ENCODE results near the gene PKMYT1.

PKMYT1 gene

DNA sequence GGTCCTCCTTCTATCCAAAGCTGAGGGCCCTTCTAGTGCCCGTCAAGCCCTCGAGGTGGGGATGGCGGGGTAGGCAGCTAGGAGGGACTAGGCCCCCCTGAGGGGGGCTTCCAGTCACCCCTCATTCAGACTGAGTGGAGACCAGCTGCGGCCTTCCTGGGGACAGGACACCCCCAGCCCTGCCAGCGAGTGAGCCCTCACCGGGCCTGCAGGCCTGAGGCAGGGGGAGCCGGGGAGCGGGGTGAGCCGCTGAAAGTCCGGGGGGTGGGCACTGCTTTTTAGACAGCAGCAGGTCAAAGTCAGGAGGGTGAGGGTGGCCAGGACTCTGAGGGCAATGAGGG, 24.8 kb downstream of the PKMYT1 start:
- TF ChIP-seq LEF1 (IDR thresholded peaks at IDR 0.05; ENCODE audit: borderline replicate concordance) (no peak), L3MBTL2 (conservative IDR thresholded peaks at IDR 0.05) (no peak), BHLHE40 (IDR thresholded peaks at IDR 0.05; ENCODE audit: borderline replicate concordance) (no peak)
- no peak for DNase-seq (ENCODE audit: extremely low spot score)
- ChIA-PET POLR2A (interaction anchor here (1.3 kb wide), 1 partner anchor 9 kb away, joined by 3 read pairs; the partner anchor contains the start of gene KREMEN2), CTCF (interaction anchor here (1.8 kb wide), 1 partner anchor 28 kb away, joined by 5 read pairs; no protein-coding TSS in a partner anchor)

GRCh38 chr16:2954656-2955381, 25.4 kb downstream of the PKMYT1 start:
- no peak for DNase-seq (ENCODE audit: extremely low spot score)
- ChIA-PET POLR2A (no interaction called here), CTCF (no interaction called here)
- TF ChIP-seq TARDBP (IDR thresholded peaks at IDR 0.05) (no peak), HDGF (IDR thresholded peaks at IDR 0.05; ENCODE audit: borderline replicate concordance) (no peak), FOXA1 (IDR thresholded peaks at IDR 0.05) (no peak), NFRKB (IDR thresholded peaks at IDR 0.05) (no peak), SP1 (IDR thresholded peaks at IDR 0.05) (no peak), LEF1 (IDR thresholded peaks at IDR 0.05; ENCODE audit: borderline replicate concordance) (no peak), FOXK2 (IDR thresholded peaks at IDR 0.05) (no peak), L3MBTL2 (conservative IDR thresholded peaks at IDR 0.05) (no peak), PKNOX1 (IDR thresholded peaks at IDR 0.05) (no peak), CTBP1 (IDR thresholded peaks at IDR 0.05; ENCODE audit: borderline replicate concordance) (no peak), SUZ12 (IDR thresholded peaks at IDR 0.05) (no peak), ARNT (IDR thresholded peaks at IDR 0.05) (no peak), FOXM1 (IDR thresholded peaks at IDR 0.05; ENCODE audit: borderline replicate concordance) (no peak), BHLHE40 (IDR thresholded peaks at IDR 0.05; ENCODE audit: borderline replicate concordance) (no peak), ZNF384 (IDR thresholded peaks at IDR 0.05) (no peak), ELF4 (IDR thresholded peaks at IDR 0.05) (no peak)

- no peak for DNase-seq (ENCODE audit: extremely low spot score)
- CTCF ChIA-PET = interaction anchor here (0.6 kb wide), 1 partner anchor 155 kb away, joined by 3 read pairs; no protein-coding TSS in a partner anchor
- POLR2A ChIA-PET = interaction anchor here (1.7 kb wide), 1 partner anchor 10 kb away, joined by 4 read pairs; the partner anchor contains the start of gene KREMEN2
- TF ChIP-seq BHLHE40 (IDR thresholded peaks at IDR 0.05; ENCODE audit: borderline replicate concordance) (no peak), CTBP1 (IDR thresholded peaks at IDR 0.05; ENCODE audit: borderline replicate concordance) (no peak), NFRKB (IDR thresholded peaks at IDR 0.05) (no peak), LEF1 (IDR thresholded peaks at IDR 0.05; ENCODE audit: borderline replicate concordance) (no peak), HDGF (IDR thresholded peaks at IDR 0.05; ENCODE audit: borderline replicate concordance) (no peak), SP1 (IDR thresholded peaks at IDR 0.05) (no peak), ELF4 (IDR thresholded peaks at IDR 0.05) (no peak), FOXA1 (IDR thresholded peaks at IDR 0.05) (no peak), PKNOX1 (IDR thresholded peaks at IDR 0.05) (no peak), FOXK2 (IDR thresholded peaks at IDR 0.05) (no peak), FOXM1 (IDR thresholded peaks at IDR 0.05; ENCODE audit: borderline replicate concordance) (no peak), ARNT (IDR thresholded peaks at IDR 0.05) (no peak), TARDBP (IDR thresholded peaks at IDR 0.05) (no peak), SUZ12 (IDR thresholded peaks at IDR 0.05) (no peak)
Observed at GRCh38 chr16:2953706-2954627, 26.3 kb downstream of the PKMYT1 start.

DNA sequence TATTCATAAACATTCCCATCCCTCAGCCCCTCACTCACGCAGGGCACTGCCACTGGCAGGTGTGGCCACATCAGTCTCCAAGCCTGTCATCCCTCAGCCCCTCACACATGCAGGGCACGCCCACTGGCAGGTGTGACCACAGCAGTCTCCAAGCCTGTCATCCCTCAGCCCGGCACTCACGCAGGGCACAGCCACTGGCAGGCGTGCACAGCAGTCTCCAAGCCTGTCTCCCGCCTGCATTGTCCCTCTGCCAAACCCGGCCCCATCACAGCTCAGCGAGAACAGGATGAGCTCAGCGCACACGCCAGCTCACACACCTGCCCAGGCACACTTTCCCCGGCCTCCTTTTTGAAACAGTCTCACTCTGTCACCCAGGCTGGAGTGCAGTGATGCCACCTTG, 27.6 kb downstream of the PKMYT1 start:
- ChIA-PET POLR2A (interaction anchor here (1.7 kb wide), 1 partner anchor 12 kb away, joined by 4 read pairs; the partner anchor contains the start of gene KREMEN2), CTCF (interaction anchor here (0.6 to 0.7 kb wide), 3 partner anchors 9 to 66 kb away, joined by 3 to 4 read pairs (median 3); partner anchors contain the start of gene CLDN6)

GRCh38 chr16:2950773-2951172, 29.5 kb downstream of the PKMYT1 start:
- CTCF ChIA-PET = interaction anchor here (1.6 kb wide), 1 partner anchor 11 kb away, joined by 5 read pairs; no protein-coding TSS in a partner anchor
- no peak for TF ChIP-seq TARDBP (IDR thresholded peaks at IDR 0.05)
- TF ChIP-seq FOXK2 (IDR thresholded peaks at IDR 0.05) = no peak
- TF ChIP-seq CTBP1 (IDR thresholded peaks at IDR 0.05; ENCODE audit: borderline replicate concordance) = no peak
- TF ChIP-seq L3MBTL2 (conservative IDR thresholded peaks at IDR 0.05) = no peak
- no peak for TF ChIP-seq SP1 (IDR thresholded peaks at IDR 0.05)
- no peak for TF ChIP-seq FOXA1 (IDR thresholded peaks at IDR 0.05)
- TF ChIP-seq SUZ12 (IDR thresholded peaks at IDR 0.05) = no peak
- no peak for TF ChIP-seq LEF1 (IDR thresholded peaks at IDR 0.05; ENCODE audit: borderline replicate concordance)
- TF ChIP-seq ARNT (IDR thresholded peaks at IDR 0.05) = no peak
- no peak for TF ChIP-seq HDGF (IDR thresholded peaks at IDR 0.05; ENCODE audit: borderline replicate concordance)
- no peak for TF ChIP-seq FOXM1 (IDR thresholded peaks at IDR 0.05; ENCODE audit: borderline replicate concordance)
- TF ChIP-seq PKNOX1 (IDR thresholded peaks at IDR 0.05) = no peak
- no peak for TF ChIP-seq BHLHE40 (IDR thresholded peaks at IDR 0.05; ENCODE audit: borderline replicate concordance)
- no peak for TF ChIP-seq NFRKB (IDR thresholded peaks at IDR 0.05)
- TF ChIP-seq ELF4 (IDR thresholded peaks at IDR 0.05) = no peak
- no peak for TF ChIP-seq ZNF384 (IDR thresholded peaks at IDR 0.05)
- POLR2A ChIA-PET = no interaction called here
- no peak for DNase-seq (ENCODE audit: extremely low spot score)

More for the DNA sequence above, 27.6 kb downstream of the PKMYT1 start:
- no peak for TF ChIP-seq ELF4 (IDR thresholded peaks at IDR 0.05)
- TF ChIP-seq SP1 (IDR thresholded peaks at IDR 0.05) = no peak
- no peak for TF ChIP-seq L3MBTL2 (conservative IDR thresholded peaks at IDR 0.05)
- TF ChIP-seq PKNOX1 (IDR thresholded peaks at IDR 0.05) = no peak
- no peak for TF ChIP-seq TARDBP (IDR thresholded peaks at IDR 0.05)
- TF ChIP-seq BHLHE40 (IDR thresholded peaks at IDR 0.05; ENCODE audit: borderline replicate concordance) = no peak
- no peak for TF ChIP-seq ZNF384 (IDR thresholded peaks at IDR 0.05)
- TF ChIP-seq HDGF (IDR thresholded peaks at IDR 0.05; ENCODE audit: borderline replicate concordance) = no peak
- no peak for DNase-seq (ENCODE audit: extremely low spot score)

All from HEK293T (cell line).